DMS 273 (cell line): ENCODE data around the gene PCBP1.
"Not testable (repeated sequence)": the region's sequence is repeated elsewhere in the genome, so short reads cannot be mapped to it uniquely, and the experiment has no call there.

ENCODE experiments used
- DNase-seq: peaks from one replicate; lab custom pipeline; 2025; ENCODE audit not compliant: unreplicated experiment; lab: John Stamatoyannopoulos, UW

Gene PCBP1

DNA sequence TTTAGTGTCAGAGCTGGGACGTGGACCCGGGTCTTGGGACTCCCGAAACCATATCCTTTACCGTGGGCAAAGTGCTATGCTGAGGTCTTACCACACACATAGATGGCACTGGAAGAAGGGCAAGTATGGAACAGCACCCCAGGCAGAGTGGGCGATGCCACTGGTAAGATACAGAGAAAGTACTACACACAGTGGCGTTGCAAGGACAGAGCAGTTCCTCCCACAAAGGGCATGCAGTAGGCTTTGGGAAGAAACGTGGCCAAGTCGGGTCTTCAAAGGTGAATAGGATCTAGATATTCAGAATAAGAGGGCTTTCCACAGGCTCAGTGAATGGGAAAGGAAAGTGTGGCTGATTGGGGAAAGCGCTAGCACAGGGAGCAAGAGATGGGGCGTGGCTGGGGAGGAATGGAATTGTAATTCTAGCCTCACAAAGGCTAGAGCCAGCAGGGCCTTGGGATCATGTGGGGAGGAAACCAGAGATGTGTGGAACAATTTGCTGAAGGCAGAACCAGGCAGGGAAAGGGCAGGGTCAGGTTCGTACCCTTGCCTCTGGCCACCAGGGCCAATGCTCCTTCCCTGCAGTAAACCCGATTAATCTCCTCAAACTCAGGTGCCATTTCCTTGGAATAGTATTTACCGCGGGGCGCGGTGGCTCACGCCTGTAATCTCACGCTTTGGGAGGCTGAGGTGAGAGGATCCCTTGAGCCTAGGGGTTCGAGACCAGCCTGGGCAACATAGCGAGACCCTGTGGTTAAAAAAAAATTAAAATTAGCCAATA lies 36.0 kb downstream of the PCBP1 start:
- DNase-seq = peak; percentile 76

DNA sequence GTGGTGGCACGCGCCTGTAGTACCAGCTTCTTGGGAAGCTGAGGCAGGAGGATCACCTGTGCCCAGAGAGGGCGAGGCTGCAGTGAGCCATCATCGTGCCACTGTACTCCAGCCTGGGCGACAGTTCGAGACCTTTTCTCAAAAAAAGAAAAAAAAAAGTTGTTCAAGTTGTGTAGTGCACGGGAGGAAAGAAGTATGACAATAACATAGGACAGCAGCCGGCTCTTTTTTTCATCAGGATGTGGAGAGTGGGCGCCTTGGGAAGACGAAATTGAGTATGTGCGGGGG lies 36.5 kb downstream of the PCBP1 start:
- no peak for DNase-seq

DNA sequence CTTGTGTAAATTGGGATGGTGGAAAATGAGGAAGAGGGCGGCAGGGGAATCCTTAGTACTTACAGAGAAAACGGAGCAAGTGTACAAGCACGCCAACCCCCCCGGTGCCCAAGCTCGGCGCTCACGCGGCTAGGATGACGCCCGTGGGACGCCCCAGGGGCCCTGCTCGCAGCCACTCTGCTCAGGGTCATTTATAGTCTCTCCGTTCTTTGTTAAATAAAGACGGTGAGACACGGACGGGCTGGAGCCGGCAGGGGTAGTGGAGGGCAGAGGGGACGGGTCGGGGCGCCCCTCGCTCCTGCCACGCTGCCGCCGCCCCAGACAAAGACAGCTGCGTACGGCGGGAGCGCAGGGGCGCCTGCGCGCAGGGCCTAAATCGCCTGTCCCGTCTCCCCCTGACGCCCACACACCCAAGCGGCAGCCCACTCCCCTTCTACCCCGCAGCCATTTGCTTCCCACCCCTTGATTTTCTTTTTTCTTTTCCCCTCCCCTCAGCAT lies 37.8 kb downstream of the PCBP1 start:
- peak; percentile 64 for DNase-seq

DNA sequence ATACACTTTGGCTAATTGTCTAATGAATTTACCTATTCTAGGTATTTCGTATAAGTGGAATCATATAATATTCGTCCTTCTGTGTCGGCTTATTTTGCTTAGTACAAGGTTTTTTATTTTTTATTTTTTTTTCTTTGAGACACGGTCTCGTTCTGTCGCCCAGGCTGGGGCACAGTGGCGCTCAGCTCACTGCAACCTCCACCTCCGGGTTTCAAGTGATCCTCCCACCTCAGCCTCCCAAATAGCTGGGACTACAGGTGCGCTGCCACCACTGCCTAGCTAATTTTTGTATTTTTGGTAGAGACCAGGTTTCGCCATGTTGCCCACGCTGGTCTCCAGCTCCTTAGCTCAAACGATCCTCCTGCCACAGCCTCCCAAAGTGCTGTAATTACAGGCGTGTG lies 38.2 kb downstream of the PCBP1 start:
- DNase-seq = no peak

DNA sequence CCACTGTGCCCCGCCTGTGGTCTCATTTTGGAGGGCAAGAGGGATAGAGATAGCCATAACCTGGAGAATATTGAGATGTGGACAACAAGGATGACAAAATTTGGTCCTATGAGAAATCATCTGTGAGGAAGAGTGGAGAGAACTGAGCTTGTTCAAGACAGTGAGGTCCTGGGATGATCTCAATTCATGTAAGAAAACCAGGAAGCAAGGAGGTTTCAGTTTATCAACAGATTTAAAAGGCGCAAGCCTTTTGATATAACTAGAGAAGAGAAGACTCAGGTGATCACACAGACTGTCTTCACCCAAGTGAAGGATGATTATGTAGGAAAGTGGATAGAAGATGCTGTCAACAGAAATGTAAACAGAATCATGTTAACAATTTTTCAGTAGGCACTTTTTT lies 39.1 kb downstream of the PCBP1 start:
- no peak for DNase-seq

DNA sequence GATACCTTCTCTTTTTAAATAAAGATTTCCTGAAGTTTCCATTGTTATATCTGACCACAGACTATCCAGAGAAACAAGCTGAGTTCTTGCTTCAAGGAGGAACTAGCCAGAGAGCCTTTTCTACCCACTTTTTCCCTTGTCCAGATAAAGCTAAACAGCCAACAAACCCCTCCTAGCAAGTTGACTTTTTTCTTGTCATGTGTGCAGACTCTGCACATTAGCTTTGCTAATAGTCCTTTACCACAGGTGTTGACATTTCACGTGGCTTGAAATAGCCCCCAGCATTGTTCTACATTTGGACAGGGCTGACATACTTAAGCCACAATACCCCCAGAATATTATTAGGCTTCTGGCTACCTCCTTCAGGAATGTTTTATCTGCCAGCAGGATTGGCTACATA lies 40.7 kb downstream of the PCBP1 start:
- DNase-seq = no peak

DNA sequence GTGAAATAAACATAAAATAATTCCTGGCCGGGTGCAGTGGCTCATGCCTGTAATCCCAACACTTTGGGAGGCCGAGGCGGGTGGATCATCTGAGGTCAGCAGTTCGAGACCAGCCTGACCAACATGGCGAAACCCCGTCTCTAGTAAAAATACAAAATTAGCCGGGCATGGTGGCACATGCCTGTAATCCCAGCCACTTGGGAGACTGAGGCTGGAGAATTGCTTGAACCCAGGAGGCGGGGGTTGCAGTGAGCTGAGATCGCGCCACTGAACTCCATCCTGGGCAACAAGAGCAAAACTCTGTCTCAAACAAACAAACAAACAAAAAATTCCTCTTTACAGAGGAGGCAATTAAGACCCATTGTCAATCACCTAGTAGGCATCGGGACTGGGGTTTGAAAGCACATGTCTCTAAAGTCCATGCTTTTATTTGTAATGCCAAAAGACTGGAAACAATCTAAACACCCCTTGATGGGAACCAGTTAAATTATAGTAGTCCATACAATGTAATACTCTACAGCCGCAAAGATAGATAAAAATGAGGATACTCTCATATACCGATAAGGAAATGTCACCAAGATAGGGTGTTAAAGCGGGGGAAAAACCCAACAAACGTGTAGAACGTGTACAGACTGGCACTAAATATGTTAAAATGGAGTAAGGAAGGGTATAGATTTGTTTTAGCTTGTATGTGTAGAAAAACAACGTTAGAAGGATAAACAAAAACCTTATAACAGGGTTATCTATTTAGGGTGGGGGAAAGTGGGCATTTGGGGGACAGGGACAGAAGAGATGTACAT lies 44.3 kb downstream of the PCBP1 start:
- DNase-seq = not testable (repeated sequence)

DNA sequence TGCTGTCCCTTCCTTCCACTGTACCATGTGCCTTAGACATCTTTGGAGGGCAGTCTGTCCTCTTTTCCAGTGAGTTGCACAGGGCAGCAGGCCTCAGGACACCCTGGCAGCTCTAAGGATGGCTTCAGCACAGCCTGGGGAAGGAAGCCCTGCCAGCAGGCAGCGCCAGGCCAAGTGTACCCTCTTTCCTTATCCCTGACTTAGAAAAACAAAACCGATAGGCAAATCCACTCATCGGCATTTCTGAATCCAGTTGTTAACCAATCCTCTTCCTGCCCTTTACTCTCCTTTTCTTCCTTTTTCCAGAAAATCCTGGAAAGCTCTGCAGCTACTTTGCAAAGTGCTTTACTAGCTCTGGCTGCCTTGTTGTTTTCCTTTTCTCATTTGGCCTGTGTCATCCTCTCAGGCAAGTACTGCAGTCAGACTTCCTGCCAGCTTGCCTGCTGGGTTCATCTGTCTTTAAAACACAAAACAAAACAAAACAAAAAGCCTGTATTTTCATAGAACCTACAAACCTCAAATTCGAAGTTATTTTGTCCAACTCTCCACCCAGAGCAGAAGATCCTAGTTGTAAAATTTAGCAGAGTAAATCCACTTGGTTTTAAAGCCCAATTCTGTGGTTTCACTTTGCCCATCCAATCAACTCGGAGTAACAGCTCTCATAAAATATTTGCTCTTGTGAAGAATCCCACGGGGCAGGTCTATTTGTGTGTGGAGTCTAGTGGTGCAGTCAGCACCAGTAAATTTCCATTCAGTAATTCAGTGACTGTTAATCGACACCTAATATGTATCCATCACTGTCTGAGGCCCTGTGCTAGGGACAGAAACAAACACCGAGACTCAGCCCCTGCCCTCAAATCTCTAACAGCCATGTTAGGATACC lies 45.2 kb downstream of the PCBP1 start:
- DNase-seq = peak; percentile 86

DNA sequence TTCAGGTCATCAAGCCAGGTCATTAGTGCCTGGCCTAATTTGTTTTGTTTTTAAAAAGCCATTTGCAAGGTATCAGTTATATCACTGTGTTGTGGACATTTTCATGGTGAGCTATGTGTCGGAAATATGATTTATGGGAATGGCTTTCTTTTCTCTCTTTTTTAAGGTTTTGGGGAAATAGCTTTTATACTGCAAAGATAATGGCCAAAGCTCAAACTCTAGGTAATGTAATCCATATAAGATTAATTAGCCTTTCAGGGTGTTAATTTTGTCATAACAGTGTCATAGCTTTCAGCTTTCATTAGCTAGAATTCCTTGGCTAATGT lies 45.8 kb downstream of the PCBP1 start:
- no peak for DNase-seq

DNA sequence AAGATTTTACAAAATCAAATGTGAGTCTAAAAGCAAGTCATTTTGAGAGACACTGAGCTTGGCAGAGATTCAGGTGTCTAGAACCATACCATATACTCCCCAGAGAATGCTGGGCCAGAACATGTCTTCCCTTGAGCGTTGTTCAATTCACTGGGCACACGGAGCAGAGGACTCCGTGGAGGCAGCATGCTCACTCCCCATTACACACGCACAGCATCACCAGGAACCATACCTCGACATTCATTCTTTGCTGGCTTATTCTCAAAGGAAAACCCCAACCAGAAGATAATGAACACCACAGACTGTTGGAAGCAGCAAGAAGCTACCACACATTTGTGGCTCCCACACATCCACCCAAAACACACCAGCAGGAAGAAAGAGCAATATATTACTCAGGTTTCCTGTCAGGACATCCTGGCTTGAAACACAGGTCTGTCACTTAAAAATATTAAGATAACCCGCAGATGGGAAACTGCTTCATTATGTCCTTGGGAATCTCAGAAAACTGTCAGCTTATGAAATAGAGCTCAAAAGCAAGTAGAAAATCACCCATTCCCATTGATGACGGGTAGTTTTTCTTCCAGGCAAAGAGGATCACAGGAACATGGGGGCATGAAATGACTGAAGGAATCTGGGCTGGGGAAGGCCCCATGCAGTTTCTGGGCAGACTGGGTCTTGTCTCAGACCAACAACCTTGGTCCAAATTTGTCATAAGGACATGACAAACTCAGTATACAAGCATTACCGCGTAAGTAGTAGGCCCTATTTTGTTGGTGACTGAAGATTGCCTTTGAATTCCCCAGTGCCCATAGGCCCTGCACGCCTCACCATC lies 46.4 kb downstream of the PCBP1 start:
- DNase-seq = peak; percentile 68

DNA sequence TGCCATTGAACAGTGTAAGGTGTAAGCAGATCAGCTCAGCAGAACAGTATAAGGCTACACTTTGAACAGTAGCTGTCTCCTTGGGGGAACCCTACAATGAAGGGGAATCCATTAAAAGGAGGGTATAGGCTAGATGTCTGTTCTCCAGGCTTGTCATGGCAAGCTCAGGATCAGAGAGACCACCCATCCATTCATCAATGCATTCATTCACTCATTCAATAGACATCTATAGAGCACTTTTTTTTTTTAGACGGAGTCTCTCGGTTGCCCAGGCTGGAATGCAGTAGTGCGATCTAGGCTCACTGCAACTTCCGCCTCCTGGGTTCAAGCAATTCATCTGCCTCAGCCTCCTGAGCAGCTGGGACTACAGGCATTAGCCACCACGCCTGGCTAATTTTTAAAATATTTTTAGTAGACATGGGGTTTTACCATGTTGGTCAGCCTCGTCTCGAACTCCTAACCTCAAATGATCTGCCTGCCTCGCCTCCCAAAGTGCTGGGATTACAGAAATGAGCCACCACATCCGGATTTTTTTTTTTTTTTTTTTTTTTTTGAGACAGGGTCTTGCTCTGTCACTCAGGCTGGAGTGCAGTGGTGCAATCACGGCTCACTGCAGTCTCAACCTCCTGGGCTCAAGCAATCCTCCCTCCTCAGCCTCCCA lies 47.2 kb downstream of the PCBP1 start:
- DNase-seq = not testable (repeated sequence)
